Epithelial cell of proximal tubule (primary cell): ENCODE data around the gene GRID1. TPM values are rescaled to one million over a fixed set of nuclear protein-coding genes. Genes with fewer than 3 reads are reported as not detected.

ENCODE experiments used
- DNase-seq: peaks from one replicate; pipeline ENCODE4 v3.0.0-alpha.2; 2011; ENCODE audit warnings: low read depth
- H3K4me3 ChIP-seq: 2 replicates; pipeline ENCODE4 v1.5.1; 2011; ENCODE audit warnings: low read depth, mild to moderate bottlenecking, low read length
- total RNA-seq: library from RNA; depleted of rRNA; stranded (reverse); fragments of >200 nt; gene quantifications from 2 replicates; pipeline ENCODE4 v1.2.3, GENCODE V29; 2015
- TF ChIP-seq, protein P1 (sequence below): conservative IDR thresholded peaks from 2 replicates; pipeline ENCODE4 v1.5.1; 2012; ENCODE audit warnings: low read depth, mild to moderate bottlenecking, low read length

GRID1 gene
- total RNA-seq, 1 donor from 2014 or later = 0.52 TPM

- no peak for DNase-seq
- H3K4me3 ChIP-seq = no peak overlapping the region
- TF ChIP-seq, protein P1, sequence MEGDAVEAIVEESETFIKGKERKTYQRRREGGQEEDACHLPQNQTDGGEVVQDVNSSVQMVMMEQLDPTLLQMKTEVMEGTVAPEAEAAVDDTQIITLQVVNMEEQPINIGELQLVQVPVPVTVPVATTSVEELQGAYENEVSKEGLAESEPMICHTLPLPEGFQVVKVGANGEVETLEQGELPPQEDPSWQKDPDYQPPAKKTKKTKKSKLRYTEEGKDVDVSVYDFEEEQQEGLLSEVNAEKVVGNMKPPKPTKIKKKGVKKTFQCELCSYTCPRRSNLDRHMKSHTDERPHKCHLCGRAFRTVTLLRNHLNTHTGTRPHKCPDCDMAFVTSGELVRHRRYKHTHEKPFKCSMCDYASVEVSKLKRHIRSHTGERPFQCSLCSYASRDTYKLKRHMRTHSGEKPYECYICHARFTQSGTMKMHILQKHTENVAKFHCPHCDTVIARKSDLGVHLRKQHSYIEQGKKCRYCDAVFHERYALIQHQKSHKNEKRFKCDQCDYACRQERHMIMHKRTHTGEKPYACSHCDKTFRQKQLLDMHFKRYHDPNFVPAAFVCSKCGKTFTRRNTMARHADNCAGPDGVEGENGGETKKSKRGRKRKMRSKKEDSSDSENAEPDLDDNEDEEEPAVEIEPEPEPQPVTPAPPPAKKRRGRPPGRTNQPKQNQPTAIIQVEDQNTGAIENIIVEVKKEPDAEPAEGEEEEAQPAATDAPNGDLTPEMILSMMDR = no peak
Observed at GRCh38 chr10:86325158-86325557, 41.4 kb downstream of the GRID1 start.

GRCh38 chr10:86321568-86321967, 45.0 kb downstream of the GRID1 start:
- no peak overlapping the region for H3K4me3 ChIP-seq
- TF ChIP-seq, protein P1 = no peak
- no peak for DNase-seq

GRCh38 chr10:86319676-86320075, 46.9 kb downstream of the GRID1 start:
- H3K4me3 ChIP-seq = no peak overlapping the region
- TF ChIP-seq, protein P1 = no peak
- no peak for DNase-seq

GRCh38 chr10:86317949-86318725, 48.5 kb downstream of the GRID1 start:
- no peak overlapping the region for H3K4me3 ChIP-seq
- DNase-seq = no peak
- TF ChIP-seq, protein P1 = no peak

- TF ChIP-seq, protein P1 = no peak
Observed at GRCh38 chr10:86316990-86317389, 49.6 kb downstream of the GRID1 start.

GRCh38 chr10:86316274-86316835, 50.2 kb downstream of the GRID1 start:
- H3K4me3 ChIP-seq = no peak overlapping the region
- TF ChIP-seq, protein P1 = no peak
- DNase-seq = no peak

More at GRCh38 chr10:86316990-86317389, 49.6 kb downstream of the GRID1 start:
- no peak for DNase-seq
- H3K4me3 ChIP-seq = no peak overlapping the region

DNA sequence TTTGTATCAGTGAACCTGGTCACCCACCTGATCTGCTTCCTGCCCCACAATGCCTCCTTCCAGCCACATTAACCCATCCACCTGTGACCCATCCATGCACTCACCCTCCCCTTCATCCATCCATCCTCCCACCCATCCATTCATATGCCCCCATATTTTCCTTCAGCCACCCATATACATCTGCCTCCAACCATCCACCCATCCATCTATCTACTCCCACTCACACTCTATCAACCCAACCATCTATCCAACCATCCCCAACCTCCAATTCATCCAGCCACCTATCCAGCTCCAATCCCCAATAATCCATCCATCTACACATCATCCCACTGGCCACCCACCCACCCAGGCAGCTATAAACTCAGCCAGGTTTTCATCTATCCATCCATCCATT, 51.0 kb downstream of the GRID1 start:
- TF ChIP-seq, protein P1 = no peak
- no peak overlapping the region for H3K4me3 ChIP-seq
- no peak for DNase-seq
